Keratinocyte (primary cell): ENCODE data around the gene MBP. TPM values are rescaled to one million over a fixed set of nuclear protein-coding genes. Genes with fewer than 3 reads are reported as not detected.
"Not testable (repeated sequence)": the region's sequence is repeated elsewhere in the genome, so short reads cannot be mapped to it uniquely, and the experiment has no call there.

Experiments
- DNase-seq: peaks from one replicate; pipeline ENCODE4 v3.0.0-alpha.2; 2011; ENCODE audit warnings: low read depth, missing footprints, low spot score
- FAIRE-seq: peaks from 2 replicates; lab custom pipeline; 2011; peaks lifted over from hg19 to GRCh38; lab: Jason Lieb, UNC
- H2AFZ ChIP-seq: 2 replicates; pipeline ENCODE4 v1.6.0; 2012; ENCODE audit warnings: low read length, control low read depth, inconsistent platforms; ENCODE audit not compliant: control insufficient read depth
- H3K27ac ChIP-seq: 2 replicates; pipeline ENCODE4 v1.5.1; 2011; ENCODE audit warnings: low read length; ENCODE audit not compliant: control insufficient read depth, insufficient read depth
- H3K27me3 ChIP-seq: 3 replicates; pipeline ENCODE4 v1.6.0; 2011; ENCODE audit warnings: low read length; ENCODE audit not compliant: control insufficient read depth, insufficient read depth; ENCODE audit errors: extremely low read depth
- H3K36me3 ChIP-seq, 2 experiments: 2 replicates in 1 of 2; 3 replicates in 1 of 2; pipeline ENCODE4 v1.5.1; 2011; ENCODE audit warnings: low read length in 2 of 2, mild to moderate bottlenecking in 1 of 2; ENCODE audit not compliant: control insufficient read depth in 2 of 2, insufficient read depth in 2 of 2; ENCODE audit errors: extremely low read depth in 1 of 2
- H3K4me1 ChIP-seq: 3 replicates; pipeline ENCODE4 v1.5.1; 2011; ENCODE audit warnings: low read length; ENCODE audit not compliant: control insufficient read depth, insufficient read depth; ENCODE audit errors: extremely low read depth
- H3K4me2 ChIP-seq: 3 replicates; pipeline ENCODE4 v1.6.0; 2011; ENCODE audit warnings: low read depth, low read length; ENCODE audit not compliant: control insufficient read depth, insufficient read depth; ENCODE audit errors: extremely low read depth
- H3K4me3 ChIP-seq, 3 experiments: fragments of 200-600 bp in 1 of 3; sonication (generic) in 1 of 3; 2 replicates in 2 of 3; 3 replicates in 1 of 3; pipeline ENCODE4 v1.5.1; 2011 to 2016; ENCODE audit warnings: low read length in 3 of 3, mild to moderate bottlenecking in 3 of 3, control low read depth in 2 of 3, inconsistent platforms in 1 of 3, low read depth in 1 of 3, mixed read lengths in 1 of 3, mixed run types in 1 of 3, moderate library complexity in 1 of 3; ENCODE audit not compliant: control insufficient read depth in 2 of 3, insufficient read depth in 2 of 3; ENCODE audit errors: extremely low read depth in 1 of 3
- H3K79me2 ChIP-seq: 2 replicates; pipeline ENCODE4 v1.6.0; 2012; ENCODE audit warnings: low read length; ENCODE audit not compliant: control insufficient read depth, insufficient read depth
- H3K9ac ChIP-seq: 3 replicates; pipeline ENCODE4 v1.6.0; 2011; ENCODE audit warnings: low read length; ENCODE audit not compliant: control insufficient read depth, insufficient read depth; ENCODE audit errors: extremely low read depth
- H3K9me1 ChIP-seq: 3 replicates; pipeline ENCODE4 v1.6.0; 2011; ENCODE audit warnings: low read length; ENCODE audit not compliant: control insufficient read depth, insufficient read depth; ENCODE audit errors: extremely low read depth
- H3K9me3 ChIP-seq: 2 replicates; pipeline ENCODE4 v1.5.1; 2012; ENCODE audit warnings: low read depth, low read length; ENCODE audit not compliant: control insufficient read depth
- H4K20me1 ChIP-seq: 3 replicates; pipeline ENCODE4 v1.6.0; 2011; ENCODE audit warnings: low read length; ENCODE audit not compliant: control insufficient read depth, insufficient read depth; ENCODE audit errors: extremely low read depth
- EZH2 ChIP-seq: IDR thresholded peaks from one replicate; pipeline ENCODE4 v1.6.1; 2012; ENCODE audit warnings: inconsistent platforms, mild to moderate bottlenecking, low read length, moderate library complexity
- dilution Hi-C: fragments of 300-500 bp; cut with MboI; formaldehyde crosslinking; loops from one replicate; pipeline ENCODE4 v1.7.0; 2020; ENCODE audit warnings: low sequenced_read_pairs; ENCODE audit not compliant: extremely low pct_ligation_motif_present
- polyA plus RNA-seq, 5 experiments: library from polyadenylated mRNA; depleted of rRNA in 3 of 5; stranded (reverse) in 3 of 5; stranded (forward) in 1 of 5; unstranded in 1 of 5; fragments of >200 nt; gene quantifications; 1 replicate in 1 of 5; 2 replicates in 3 of 5; 3 replicates in 1 of 5; pipeline versions ENCODE4 v1.2.1 to v1.2.3, GENCODE V29; 2011 to 2012; ENCODE audit warnings: missing spikeins in 2 of 5, low read depth in 1 of 5, low replicate concordance in 1 of 5
- TF ChIP-seq, protein P1 (sequence below), 3 experiments: IDR thresholded peaks in 1 of 3; conservative IDR thresholded peaks in 1 of 3; optimal IDR thresholded peaks in 1 of 3; 2 replicates in 2 of 3; 3 replicates in 1 of 3; pipeline versions ENCODE3 to v1.5.1; 2011; ENCODE audit warnings: low read length in 3 of 3, mild to moderate bottlenecking in 3 of 3, moderate library complexity in 2 of 3, control low read depth in 1 of 3, inconsistent platforms in 1 of 3; ENCODE audit not compliant: insufficient read depth in 2 of 3; ENCODE audit errors: extremely low read depth in 1 of 3

Gene MBP
- polyA plus RNA-seq, 1 donor (not counting 4 experiments of a cell fraction or from before 2014, with no cell fraction given) = 38.7 TPM

- H3K9me1 ChIP-seq = no peaks in the 10 kb centered on the region
- TF ChIP-seq EZH2 = no peak
- TF ChIP-seq, protein P1, sequence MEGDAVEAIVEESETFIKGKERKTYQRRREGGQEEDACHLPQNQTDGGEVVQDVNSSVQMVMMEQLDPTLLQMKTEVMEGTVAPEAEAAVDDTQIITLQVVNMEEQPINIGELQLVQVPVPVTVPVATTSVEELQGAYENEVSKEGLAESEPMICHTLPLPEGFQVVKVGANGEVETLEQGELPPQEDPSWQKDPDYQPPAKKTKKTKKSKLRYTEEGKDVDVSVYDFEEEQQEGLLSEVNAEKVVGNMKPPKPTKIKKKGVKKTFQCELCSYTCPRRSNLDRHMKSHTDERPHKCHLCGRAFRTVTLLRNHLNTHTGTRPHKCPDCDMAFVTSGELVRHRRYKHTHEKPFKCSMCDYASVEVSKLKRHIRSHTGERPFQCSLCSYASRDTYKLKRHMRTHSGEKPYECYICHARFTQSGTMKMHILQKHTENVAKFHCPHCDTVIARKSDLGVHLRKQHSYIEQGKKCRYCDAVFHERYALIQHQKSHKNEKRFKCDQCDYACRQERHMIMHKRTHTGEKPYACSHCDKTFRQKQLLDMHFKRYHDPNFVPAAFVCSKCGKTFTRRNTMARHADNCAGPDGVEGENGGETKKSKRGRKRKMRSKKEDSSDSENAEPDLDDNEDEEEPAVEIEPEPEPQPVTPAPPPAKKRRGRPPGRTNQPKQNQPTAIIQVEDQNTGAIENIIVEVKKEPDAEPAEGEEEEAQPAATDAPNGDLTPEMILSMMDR (optimal IDR thresholded peaks at IDR 0.05 in 1 of 3, IDR thresholded peaks at IDR 0.05 in 1 of 3, conservative IDR thresholded peaks at IDR 0.05 in 1 of 3; ENCODE audit: extremely low read depth in 1 of 3, insufficient read depth in 2 of 3, low read length in 3 of 3) = no peak
Measured at GRCh38 chr18:76991021-76991688, 141.4 kb downstream of the MBP start.

DNA sequence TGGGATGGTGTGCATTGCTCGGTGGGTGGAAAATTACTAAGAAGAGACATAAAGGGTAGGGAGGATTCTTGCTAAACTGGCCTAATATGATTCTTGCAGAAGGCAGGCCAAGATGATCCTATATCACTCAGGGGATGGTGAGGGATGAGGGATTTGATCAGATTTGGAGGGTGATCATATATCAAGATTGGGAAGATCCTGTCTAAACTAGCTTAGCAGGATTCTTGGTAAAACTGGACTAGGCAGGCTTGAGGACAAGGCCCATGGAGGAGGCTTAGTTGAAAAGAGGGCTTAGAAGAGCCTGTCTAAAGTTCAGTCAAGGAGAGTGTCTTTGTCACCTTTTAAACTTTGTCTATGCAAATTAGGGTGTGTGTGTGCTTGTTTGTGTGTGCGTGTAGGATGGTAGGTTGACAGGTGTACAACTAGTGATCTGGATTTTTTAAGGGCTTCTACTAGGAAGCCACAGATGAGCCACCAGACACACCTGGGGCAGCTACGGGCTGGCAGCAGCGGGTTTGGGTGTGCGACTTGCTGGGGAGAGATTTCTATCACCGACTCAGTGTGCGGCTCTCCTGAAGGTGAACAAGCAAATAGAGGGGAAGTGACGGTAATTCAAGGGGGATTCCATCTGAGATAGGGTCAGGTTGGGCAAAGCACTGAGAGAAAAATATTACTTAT lies 142.1 kb downstream of the MBP start:
- H3K27me3 ChIP-seq, FAIRE-seq, H3K27ac ChIP-seq, H3K9me1 ChIP-seq, H4K20me1 ChIP-seq, H3K9me3 ChIP-seq, dilution Hi-C loops, H3K4me3 ChIP-seq, H3K79me2 ChIP-seq, H3K4me1 ChIP-seq, H3K36me3 ChIP-seq, H2AFZ ChIP-seq, DNase-seq, H3K4me2 ChIP-seq, H3K9ac ChIP-seq: not testable (repeated sequence)

More at GRCh38 chr18:76991021-76991688, 141.4 kb downstream of the MBP start:
- H3K27ac ChIP-seq = no peak overlapping the region
- DNase-seq (no peak), FAIRE-seq (no peak)
- no peaks in the 10 kb centered on the region for H3K79me2 ChIP-seq
- H3K4me1 ChIP-seq = no peaks in the 10 kb centered on the region
- peaks cover 3% of the 10 kb centered on the region for H3K27me3 ChIP-seq
- H3K36me3 ChIP-seq = no peaks in the 10 kb centered on the region
- H2AFZ ChIP-seq = no peak overlapping the region
- H3K4me2 ChIP-seq = no peak overlapping the region
- dilution Hi-C loops = no loop called here
- H3K4me3 ChIP-seq = no peak overlapping the region
- H3K9me3 ChIP-seq = no peaks in the 10 kb centered on the region
- no peaks in the 10 kb centered on the region for H4K20me1 ChIP-seq
- H3K9ac ChIP-seq = no peak overlapping the region
